HEK293 (cell line): ENCODE data around the gene NAA35.

Experiments used
- CTCF ChIA-PET: fragments of 350-600 bp; formaldehyde crosslinking; extraction: SDS; loops from one replicate; lab custom pipeline; 2021; ENCODE audit warnings: antibody characterized with exemption; lab: Yijun Ruan, JAX
- POLR2A ChIA-PET: fragments of 300-600 bp; formaldehyde crosslinking; extraction: SDS; loops from one replicate; lab custom pipeline; 2020; ENCODE audit warnings: antibody characterized with exemption, inconsistent platforms; lab: Yijun Ruan, JAX
- H3K27ac ChIP-seq: fragments of 200-500 bp; sonication (Bioruptor generic); 2 replicates; pipeline ENCODE4 v1.5.1; 2014; ENCODE audit warnings: low read depth, low read length, control low read depth, inconsistent platforms; ENCODE audit errors: extremely low read depth
- H3K36me3 ChIP-seq, 2 experiments: fragments of 200-500 bp in 1 of 2; sonication (Bioruptor generic) in 1 of 2; 1 replicate in 1 of 2; 2 replicates in 1 of 2; pipeline ENCODE4 v1.5.1; 2014 to 2017; ENCODE audit warnings: inconsistent platforms in 2 of 2, low read length in 2 of 2; ENCODE audit not compliant: control insufficient read depth in 2 of 2, insufficient read depth in 1 of 2
- H3K4me1 ChIP-seq: fragments of 200-500 bp; sonication (Bioruptor generic); 2 replicates; pipeline ENCODE4 v1.5.1; 2014; ENCODE audit warnings: mild to moderate bottlenecking, low read length, inconsistent platforms; ENCODE audit not compliant: control insufficient read depth, insufficient read depth
- H3K4me3 ChIP-seq: 2 replicates; pipeline ENCODE4 v1.5.1; 2011; ENCODE audit warnings: low read depth, mild to moderate bottlenecking, control low read depth, low read length, moderate library complexity
- H3K9me3 ChIP-seq: fragments of 200-500 bp; sonication (Bioruptor generic); 2 replicates; pipeline ENCODE4 v1.5.1; 2014; ENCODE audit warnings: low read depth, low read length, inconsistent platforms; ENCODE audit not compliant: control insufficient read depth, insufficient read depth
- GLIS2 ChIP-seq: fragments of 450-650 bp; formaldehyde crosslinking; IDR thresholded peaks from 2 replicates; pipeline ENCODE4 v1.5.1; 2016; ENCODE audit warnings: missing biosample characterization, missing genetic modification characterization
- MEIS1 ChIP-seq: sonication (generic); formaldehyde crosslinking; IDR thresholded peaks from 2 replicates; pipeline ENCODE4 v1.8.1; 2022; ENCODE audit warnings: missing genetic modification reagents, mild to moderate bottlenecking, borderline replicate concordance
- PRDM6 ChIP-seq: fragments of 450-650 bp; formaldehyde crosslinking; IDR thresholded peaks from 2 replicates; pipeline ENCODE4 v1.5.1; 2017; ENCODE audit warnings: missing biosample characterization, missing genetic modification characterization
- SP2 ChIP-seq: fragments of 450-650 bp; formaldehyde crosslinking; IDR thresholded peaks from 2 replicates; pipeline ENCODE4 v1.5.1; 2016; ENCODE audit warnings: missing biosample characterization, missing genetic modification characterization
- WT1 ChIP-seq: fragments of 450-650 bp; formaldehyde crosslinking; IDR thresholded peaks from 2 replicates; pipeline ENCODE4 v1.5.1; 2016; ENCODE audit warnings: missing biosample characterization, missing genetic modification characterization
- ZBTB21 ChIP-seq: fragments of 450-650 bp; formaldehyde crosslinking; IDR thresholded peaks from 2 replicates; pipeline ENCODE4 v1.5.1; 2017; ENCODE audit warnings: missing biosample characterization, missing genetic modification characterization
- ZBTB6 ChIP-seq: fragments of 450-650 bp; formaldehyde crosslinking; IDR thresholded peaks from 2 replicates; pipeline ENCODE4 v1.5.1; 2017; ENCODE audit warnings: missing biosample characterization, missing genetic modification characterization
- ZFHX2 ChIP-seq: fragments of 450-650 bp; formaldehyde crosslinking; conservative IDR thresholded peaks from 2 replicates; pipeline ENCODE4 v1.5.1; 2016; ENCODE audit warnings: missing biosample characterization, missing genetic modification characterization
- ZNF10 ChIP-seq: fragments of 450-650 bp; formaldehyde crosslinking; IDR thresholded peaks from 2 replicates; pipeline ENCODE4 v1.5.1; 2017; ENCODE audit warnings: missing biosample characterization, missing genetic modification characterization
- ZNF114 ChIP-seq: fragments of 450-650 bp; formaldehyde crosslinking; IDR thresholded peaks from 2 replicates; pipeline ENCODE4 v1.5.0; 2017; ENCODE audit warnings: missing biosample characterization, missing genetic modification characterization
- ZNF121 ChIP-seq: fragments of 450-650 bp; formaldehyde crosslinking; IDR thresholded peaks from 2 replicates; pipeline ENCODE4 v1.5.1; 2016; ENCODE audit warnings: missing biosample characterization, missing genetic modification characterization
- ZNF132 ChIP-seq: fragments of 450-650 bp; formaldehyde crosslinking; IDR thresholded peaks from 2 replicates; pipeline ENCODE4 v1.5.1; 2017; ENCODE audit warnings: missing biosample characterization, missing genetic modification characterization, borderline replicate concordance
- ZNF24 ChIP-seq: fragments of 450-650 bp; formaldehyde crosslinking; IDR thresholded peaks from 2 replicates; pipeline ENCODE4 v1.5.1; 2016; ENCODE audit warnings: missing biosample characterization, missing genetic modification characterization
- ZNF280D ChIP-seq: fragments of 450-650 bp; formaldehyde crosslinking; IDR thresholded peaks from 2 replicates; pipeline ENCODE4 v1.5.1; 2016; ENCODE audit warnings: missing biosample characterization, missing genetic modification characterization
- ZNF350 ChIP-seq: fragments of 450-650 bp; formaldehyde crosslinking; IDR thresholded peaks from 2 replicates; pipeline ENCODE4 v1.5.0; 2017; ENCODE audit warnings: missing biosample characterization, mild to moderate bottlenecking, missing genetic modification characterization
- ZNF544 ChIP-seq: fragments of 450-650 bp; formaldehyde crosslinking; IDR thresholded peaks from 2 replicates; pipeline ENCODE4 v1.5.0; 2017; ENCODE audit warnings: missing biosample characterization, missing genetic modification characterization
- ZNF561 ChIP-seq: fragments of 450-650 bp; IDR thresholded peaks from 2 replicates; pipeline ENCODE4 v1.5.1; 2018; ENCODE audit warnings: missing biosample characterization, missing genetic modification characterization, borderline replicate concordance
- ZNF677 ChIP-seq: fragments of 450-650 bp; IDR thresholded peaks from 2 replicates; pipeline ENCODE4 v1.5.0; 2018; ENCODE audit warnings: missing biosample characterization, mild to moderate bottlenecking, missing genetic modification characterization, moderate library complexity
- ZNF704 ChIP-seq: fragments of 450-650 bp; formaldehyde crosslinking; IDR thresholded peaks from 2 replicates; pipeline ENCODE4 v1.5.1; 2016; ENCODE audit warnings: missing biosample characterization, missing genetic modification characterization

Gene NAA35

GRCh38 chr9:85971731-85972130 lies 30.8 kb downstream of the NAA35 start:
- ChIA-PET CTCF (interaction anchor here (0.5 to 0.6 kb wide), 2 partner anchors 10 to 72 kb away, joined by 3 read pairs; no protein-coding TSS in a partner anchor), POLR2A (no interaction called here)
- H3K4me1 ChIP-seq = no peaks in the 10 kb centered on the region
- H3K9me3 ChIP-seq = no peaks in the 10 kb centered on the region
- peaks cover 18 to 65% of the 10 kb centered on the region in 2 experiments for H3K36me3 ChIP-seq
- TF ChIP-seq ZNF544 (tag by site-specific recombination) = no peak
- no peak for TF ChIP-seq ZNF24 (tag by site-specific recombination)
- TF ChIP-seq GLIS2 (tag by site-specific recombination) = no peak
- no peak for TF ChIP-seq ZBTB21 (tag by site-specific recombination)
- TF ChIP-seq WT1 (tag by site-specific recombination) = no peak
- TF ChIP-seq ZNF121 = no peak
- 0 out of 2 replicates have a peak, but pooled peaks have one; percentile 16 for TF ChIP-seq PRDM6 (tag by site-specific recombination)
- TF ChIP-seq ZNF677 (tag by site-specific recombination) = no peak
- no peak for TF ChIP-seq ZNF704 (tag by site-specific recombination)
- TF ChIP-seq ZNF114 (tag by site-specific recombination) = no peak
- TF ChIP-seq SP2 (tag by site-specific recombination) = no peak
- TF ChIP-seq ZNF10 = peak; percentile 71; the same call in 1 of the 2 replicates
- TF ChIP-seq ZNF280D (tag by site-specific recombination) = no peak
- TF ChIP-seq ZBTB6 = no peak
- no peak for TF ChIP-seq MEIS1 (CRISPR knock-in tag)
- TF ChIP-seq ZNF132 = no peak
- TF ChIP-seq ZNF350 (tag by site-specific recombination) = no peak
- H3K27ac ChIP-seq = no peak overlapping the region
- H3K4me3 ChIP-seq = no peak overlapping the region

- ChIA-PET CTCF (interaction anchor here (0.7 kb wide), 1 partner anchor 229 kb away, joined by 3 read pairs; no protein-coding TSS in a partner anchor), POLR2A (no interaction called here)
- no peak overlapping the region for H3K4me3 ChIP-seq
Observed at GRCh38 chr9:85973238-85973637, 32.3 kb downstream of the NAA35 start.

More at GRCh38 chr9:85973238-85973637, 32.3 kb downstream of the NAA35 start:
- no peak overlapping the region for H3K27ac ChIP-seq
- TF ChIP-seq ZFHX2 (tag by site-specific recombination) (peak; percentile 24; the same call in 1 of the 2 replicates), ZNF561 (no peak)
- no peaks in the 10 kb centered on the region for H3K9me3 ChIP-seq
- H3K36me3 ChIP-seq = peaks cover 16 to 73% of the 10 kb centered on the region in 2 experiments
- H3K4me1 ChIP-seq = no peaks in the 10 kb centered on the region
